H4 (cell line): ENCODE data around the gene AFF1. TPM values are rescaled to one million over a fixed set of nuclear protein-coding genes. Genes with fewer than 3 reads are reported as not detected.
"Not testable (repeated sequence)": the region's sequence is repeated elsewhere in the genome, so short reads cannot be mapped to it uniquely, and the experiment has no call there.

Source experiments
- DNase-seq: peaks from one replicate; pipeline ENCODE4 v3.0.0-alpha.2; 2015; ENCODE audit warnings: low spot score
- total RNA-seq: library from RNA; depleted of rRNA; stranded (reverse); fragments of >200 nt; shearing (Covaris generic); gene quantifications from 2 replicates; pipeline ENCODE4 v1.2.3, GENCODE V29; 2014

Gene AFF1
- total RNA-seq, 1 experiment from 2014 or later = 8.9 TPM

- peak; percentile 66 for DNase-seq
Measured at GRCh38 chr4:86977621-86978184, 42.9 kb downstream of the AFF1 start.

DNA sequence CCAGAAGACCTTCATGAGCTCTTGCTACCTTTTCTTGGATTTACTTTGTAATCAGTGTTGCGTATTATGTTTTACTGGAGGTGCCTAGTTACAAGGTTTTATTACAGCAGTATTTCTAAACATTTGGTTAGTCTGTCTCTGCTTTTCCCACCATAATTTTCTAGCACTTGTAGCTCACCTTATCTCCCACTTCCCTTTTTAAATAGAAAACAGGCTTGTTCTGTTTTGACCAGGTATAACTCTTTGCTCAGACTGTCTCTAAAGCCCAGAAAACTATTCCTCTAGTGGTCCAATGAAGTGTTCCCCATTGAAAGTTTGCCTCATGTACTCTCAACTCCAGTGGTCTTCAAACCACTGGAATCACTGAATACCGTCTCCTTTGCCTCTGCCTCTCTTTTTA lies 43.9 kb downstream of the AFF1 start:
- no peak for DNase-seq

DNA sequence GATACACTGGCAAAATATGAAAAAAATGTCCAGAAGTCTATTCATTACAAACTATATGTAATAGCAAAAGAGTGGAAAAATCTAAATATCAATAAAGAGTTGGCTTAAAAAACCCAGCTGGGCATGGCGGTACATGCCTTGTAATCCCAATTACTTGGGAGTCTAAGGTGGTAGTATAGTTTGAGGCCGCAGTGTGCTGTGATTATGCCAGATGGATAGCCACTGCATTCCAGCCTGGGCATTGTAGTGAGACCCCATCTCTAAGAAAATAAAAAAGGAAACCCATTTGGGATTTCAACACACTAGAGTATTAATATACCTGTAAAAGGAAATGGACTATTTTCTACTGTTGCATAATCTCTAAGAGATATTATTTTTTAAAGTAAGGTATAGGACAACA lies 45.4 kb downstream of the AFF1 start:
- DNase-seq = no peak

- DNase-seq = no peak
Measured at GRCh38 chr4:86981789-86982188, 47.0 kb downstream of the AFF1 start.

DNA sequence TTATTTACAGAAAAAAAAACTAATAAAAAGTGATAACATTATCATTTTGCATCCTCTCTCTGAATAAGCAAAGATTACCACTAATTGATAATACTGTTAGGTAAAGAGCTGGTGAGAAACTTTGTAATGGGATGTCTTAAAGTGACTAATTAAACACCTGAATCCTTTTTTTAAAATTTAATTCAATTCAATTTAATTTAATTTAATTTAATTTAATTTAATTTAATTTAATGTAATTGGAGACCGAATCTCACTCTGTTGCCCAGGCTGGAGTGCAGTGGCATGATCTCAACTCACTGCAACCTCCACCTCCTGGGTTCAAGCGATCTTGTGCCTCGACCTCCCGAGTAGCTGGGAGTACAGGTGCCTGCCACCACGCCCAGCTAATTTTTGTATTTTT lies 51.0 kb downstream of the AFF1 start:
- not testable (repeated sequence) for DNase-seq

DNA sequence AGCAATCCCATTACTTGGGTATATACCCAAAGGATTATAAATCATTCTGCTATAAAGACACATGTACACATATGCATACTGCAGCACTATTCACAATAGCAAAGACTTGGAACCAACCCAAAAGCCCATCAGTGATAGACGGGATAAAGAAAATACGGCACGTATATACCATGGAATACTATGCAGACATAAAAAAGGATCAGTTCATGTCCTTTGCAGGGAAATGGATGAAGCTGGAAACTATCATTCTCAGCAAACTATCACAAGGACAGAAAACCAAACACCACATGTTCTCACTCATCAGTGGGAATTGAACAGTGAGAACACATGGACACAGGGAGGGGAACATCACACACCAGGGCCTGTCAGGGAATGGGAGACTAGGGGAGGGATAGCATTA lies 54.8 kb downstream of the AFF1 start:
- DNase-seq = not testable (repeated sequence)

DNA sequence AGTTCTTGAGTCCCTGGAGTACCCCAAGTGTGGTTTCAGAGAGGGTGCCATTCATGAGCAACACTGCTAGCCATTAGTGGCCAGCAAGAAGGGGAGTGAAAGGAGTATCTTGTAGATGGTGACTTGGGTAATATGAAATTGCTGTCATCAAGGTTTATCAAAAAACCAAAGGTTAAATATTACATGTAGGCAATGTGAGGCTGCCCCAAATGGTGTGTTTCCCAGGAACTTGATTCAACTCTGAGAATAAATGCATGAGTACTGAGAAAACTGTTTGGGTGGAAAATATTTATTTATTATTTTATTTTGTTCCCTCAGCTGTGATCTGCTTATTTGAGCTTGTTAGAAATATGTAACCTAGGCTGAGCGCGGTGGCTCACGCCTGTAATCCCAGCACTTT lies 55.7 kb downstream of the AFF1 start:
- no peak for DNase-seq

DNA sequence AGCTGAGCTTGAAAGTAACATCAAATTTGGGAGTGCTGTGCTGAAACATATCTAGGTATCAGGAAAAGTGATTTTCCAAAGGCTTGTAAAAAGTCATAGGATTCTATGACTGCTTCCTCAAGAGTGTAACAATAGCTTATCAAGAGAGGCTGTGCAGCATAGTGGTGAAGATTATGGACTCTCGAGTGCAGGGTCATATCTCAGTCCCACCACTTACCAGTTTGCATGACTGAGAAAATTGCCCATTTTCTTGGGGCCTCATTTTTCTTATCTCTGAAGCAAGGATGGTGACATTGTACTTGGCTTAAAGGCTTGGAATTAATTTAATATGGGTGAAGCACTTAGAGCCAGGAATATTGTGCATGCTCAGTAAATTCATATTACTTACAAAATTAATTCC lies 57.2 kb downstream of the AFF1 start:
- DNase-seq = no peak

DNA sequence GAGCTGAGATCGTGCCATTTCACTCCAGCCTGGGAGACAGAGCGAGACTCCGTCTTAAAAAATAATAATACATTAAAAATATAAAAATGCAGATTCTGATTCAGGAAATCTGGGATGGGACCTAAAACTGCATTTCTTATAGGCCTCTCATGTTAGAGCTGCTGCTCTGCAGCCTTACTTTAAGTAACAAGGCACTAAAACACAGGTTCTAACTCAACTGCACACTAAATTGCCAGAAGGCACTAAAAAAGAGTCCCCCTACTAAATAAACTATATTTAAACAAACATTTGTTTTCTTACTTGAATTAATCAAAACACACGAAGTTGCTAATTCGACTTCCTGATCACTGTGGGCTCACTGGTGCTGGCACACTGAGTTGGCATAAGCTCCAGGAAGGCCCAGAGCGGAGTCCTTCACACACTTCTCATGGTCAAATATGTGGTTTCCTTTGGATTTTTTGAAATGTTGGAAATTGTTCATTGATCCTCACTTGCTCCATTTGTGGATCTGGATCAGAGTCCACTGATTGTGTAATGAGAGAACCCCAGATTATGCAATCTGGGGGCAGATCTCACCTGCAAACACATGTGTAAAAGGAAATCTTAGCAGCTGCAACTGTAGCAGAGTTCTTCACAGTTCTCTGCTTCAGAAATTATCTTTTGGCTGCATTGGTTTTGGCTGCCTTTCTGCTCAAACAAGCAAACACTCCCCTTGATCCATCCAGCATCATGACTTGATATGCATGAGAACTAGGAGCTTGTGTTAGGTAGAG lies 59.3 kb downstream of the AFF1 start:
- DNase-seq = no peak

- no peak for DNase-seq
Measured at GRCh38 chr4:86994686-86995085, 59.9 kb downstream of the AFF1 start.

DNA sequence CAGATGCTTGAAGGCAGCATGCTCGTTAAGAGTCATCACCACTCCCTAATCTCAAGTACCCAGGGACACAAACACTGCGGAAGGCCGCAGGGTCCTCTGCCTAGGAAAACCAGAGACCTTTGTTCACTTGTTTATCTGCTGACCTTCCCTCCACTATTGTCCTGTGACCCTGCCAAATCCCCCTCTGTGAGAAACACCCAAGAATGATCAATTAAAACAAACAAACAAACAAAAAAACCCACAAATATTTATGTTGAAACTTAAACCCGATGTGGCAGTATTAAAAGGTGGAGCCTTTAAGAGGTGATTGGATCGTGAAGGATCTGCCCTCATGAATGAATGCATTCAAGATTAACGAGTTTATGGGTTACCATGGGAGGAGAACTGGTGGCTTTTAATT lies 61.7 kb downstream of the AFF1 start:
- DNase-seq = not testable (repeated sequence)

DNA sequence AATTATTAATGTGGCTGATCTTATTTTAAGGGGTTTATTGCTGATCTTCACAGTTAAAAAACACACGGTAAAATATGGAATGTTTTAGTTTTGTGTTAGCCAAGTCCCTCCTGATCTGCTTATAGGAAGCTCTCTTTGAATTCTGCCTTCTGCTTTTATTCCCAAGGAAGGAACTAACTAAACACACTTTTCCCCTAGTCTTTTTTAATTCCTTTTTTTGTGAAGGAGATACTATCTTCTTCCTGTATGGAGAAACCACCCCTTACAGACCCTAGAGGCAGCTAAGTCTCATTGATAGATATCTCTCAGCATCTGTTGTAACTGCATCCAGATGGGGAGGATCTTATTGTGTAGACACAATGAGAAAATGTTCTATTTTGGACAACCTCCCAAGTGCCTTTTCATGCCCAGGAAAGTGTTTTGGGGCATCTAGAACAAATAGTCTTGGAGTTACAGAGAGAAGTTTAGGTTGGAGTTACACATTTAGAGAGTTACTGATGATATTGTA lies 64.4 kb downstream of the AFF1 start:
- no peak for DNase-seq

GRCh38 chr4:87002682-87003043 lies 67.9 kb downstream of the AFF1 start:
- no peak for DNase-seq

DNA sequence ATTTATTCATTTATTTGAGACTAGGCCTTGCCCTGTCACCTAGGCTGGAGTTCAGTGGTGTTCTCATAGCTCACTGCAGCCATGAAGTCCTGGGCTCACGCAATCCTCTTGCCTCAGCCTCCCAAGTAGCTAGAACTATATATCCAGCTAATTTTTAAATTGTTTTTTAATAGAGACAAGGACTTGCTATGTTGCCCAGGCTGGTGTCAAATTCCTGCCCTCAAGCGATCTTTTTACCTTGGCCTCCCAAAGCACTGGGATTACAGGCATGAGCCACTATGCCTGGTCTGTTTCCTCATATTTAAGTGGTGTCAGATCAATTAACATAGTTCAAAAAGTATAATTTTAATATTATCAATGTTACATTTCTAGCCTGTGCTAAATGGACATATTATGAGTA lies 68.5 kb downstream of the AFF1 start:
- DNase-seq = no peak

GRCh38 chr4:87005369-87005689 lies 70.5 kb downstream of the AFF1 start:
- no peak for DNase-seq

DNA sequence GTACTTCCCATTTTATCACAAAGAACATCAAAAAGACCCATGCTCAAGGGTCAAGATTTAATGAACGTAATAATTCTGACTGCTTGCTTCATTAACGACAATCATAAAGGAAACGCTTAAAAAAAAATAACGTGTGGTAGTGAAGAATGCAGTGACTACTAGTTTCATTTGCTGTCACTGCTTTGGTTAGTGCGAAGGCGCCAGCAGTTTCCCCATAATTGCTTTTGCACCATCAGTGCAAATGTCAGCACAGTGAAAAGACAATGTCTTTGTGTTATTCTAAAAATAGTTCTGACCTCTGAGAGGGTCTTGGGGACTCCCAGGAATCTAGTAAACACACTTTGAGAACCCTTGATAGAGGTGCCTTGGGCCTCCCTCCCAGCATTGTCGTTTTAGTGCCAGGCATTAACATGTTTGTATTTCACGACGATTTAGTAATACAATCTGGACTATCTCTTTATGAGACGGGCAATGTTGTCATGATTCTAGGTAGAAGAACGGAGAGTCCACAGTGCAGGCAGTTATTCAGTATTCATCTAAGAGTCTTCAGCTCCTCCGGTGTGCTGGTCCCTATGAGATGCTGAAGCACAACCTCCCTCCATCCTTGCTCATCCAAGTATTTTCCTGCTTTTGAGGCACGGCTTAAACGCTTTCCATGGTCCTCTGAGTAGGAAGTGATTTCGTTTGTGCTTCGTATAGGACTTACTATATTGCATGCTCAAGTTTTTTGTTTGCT lies 71.0 kb downstream of the AFF1 start:
- no peak for DNase-seq

GRCh38 chr4:87006426-87006675 lies 71.5 kb downstream of the AFF1 start:
- peak; percentile 82 for DNase-seq

DNA sequence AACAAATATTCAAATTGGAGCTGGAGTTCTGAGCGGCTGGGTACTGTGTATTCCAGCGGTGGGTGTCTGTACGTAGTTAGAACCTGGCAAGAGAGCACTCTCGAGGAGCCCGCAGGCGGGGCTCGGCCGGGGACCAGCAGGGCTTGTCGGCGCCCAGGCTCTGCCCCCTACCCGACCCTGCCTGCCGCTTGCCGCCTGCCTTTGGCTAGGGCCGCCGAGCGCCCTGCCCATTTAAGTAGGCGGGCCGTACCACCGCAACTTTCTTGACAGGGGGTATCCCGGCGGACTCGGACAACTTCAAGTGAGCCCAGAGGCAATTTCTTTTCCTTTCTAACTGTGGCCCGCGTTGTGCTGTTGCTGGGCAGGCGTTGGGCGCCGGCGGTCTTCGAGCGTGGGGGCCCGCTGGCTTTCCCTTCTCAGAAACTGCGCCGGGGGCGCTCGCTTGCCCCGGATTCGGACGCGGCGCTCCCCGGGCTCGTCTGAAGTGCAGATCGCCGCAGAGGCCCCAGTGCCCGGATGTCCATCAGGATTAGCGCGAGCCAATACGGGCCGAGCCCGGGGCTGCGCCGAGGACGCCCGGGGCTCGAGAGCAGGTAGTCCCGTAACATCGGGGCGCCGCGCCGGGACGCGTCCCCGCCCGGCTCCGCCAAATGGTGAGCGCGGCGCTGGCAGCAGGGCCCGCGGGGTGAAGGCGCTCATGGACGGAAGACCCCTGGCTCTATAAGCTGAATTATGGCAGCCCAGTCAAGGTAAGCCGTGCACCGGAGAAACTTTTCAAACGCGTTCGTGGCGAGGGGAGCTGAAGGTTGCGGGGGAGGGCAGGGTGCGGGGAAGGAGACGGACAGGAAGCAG lies 72.1 kb downstream of the AFF1 start:
- DNase-seq = peak; percentile 87

GRCh38 chr4:87007528-87008446 lies 73.0 kb downstream of the AFF1 start:
- peak; percentile 15 for DNase-seq

DNA sequence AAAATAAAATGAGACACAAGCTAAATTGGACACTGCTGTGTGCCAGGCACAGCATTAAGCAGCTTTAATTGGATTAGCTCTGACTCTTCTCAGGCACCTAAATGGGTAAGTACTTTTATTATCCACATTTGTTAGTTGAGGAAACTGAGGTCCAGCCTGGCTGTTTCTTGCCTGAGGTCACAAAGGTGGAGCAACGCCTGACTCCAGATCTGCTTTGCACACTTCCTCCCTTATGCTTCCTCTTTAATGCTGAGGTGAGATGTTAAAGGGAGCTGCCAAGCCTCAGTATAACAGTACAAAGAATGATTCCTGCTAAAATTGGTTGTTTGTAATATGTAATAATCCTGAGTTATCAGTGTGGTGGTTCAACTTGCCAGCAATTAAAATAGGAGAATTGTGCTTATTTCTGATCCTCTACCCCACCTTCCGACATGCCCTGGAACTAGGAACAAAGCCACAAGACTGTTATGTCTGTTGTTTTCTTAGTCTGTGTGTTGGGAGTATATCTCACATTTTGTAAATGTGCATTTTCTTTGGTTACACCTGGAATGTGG lies 74.4 kb downstream of the AFF1 start:
- DNase-seq = no peak

DNA sequence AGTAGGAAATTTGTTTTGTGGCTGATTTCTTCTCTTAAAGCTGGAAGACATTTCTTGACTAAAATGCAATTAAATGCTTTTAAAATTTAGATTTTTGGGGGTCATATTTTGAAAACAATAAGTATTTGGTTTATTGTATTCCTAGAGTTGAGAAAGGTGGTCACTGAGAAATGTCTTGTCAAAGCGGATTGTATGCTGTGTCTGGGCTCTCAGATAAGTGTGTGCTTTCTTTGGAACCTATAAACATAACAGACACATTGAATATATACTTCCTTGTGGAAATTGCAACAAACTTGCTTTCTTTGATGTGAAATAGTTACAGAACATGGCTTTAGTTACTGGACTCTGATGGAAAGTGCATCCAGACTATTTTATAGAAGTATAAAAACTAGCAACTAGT lies 75.4 kb downstream of the AFF1 start:
- no peak for DNase-seq
